HG03354 (cell line): ENCODE measurements around the gene TNIP2.
A peak's percentile ranks its signal among the peaks of the same experiment; 100 is the strongest.

Experiments used
- ATAC-seq: cut with Tn5 transposase; IDR thresholded peaks from one replicate; pipeline ENCODE4 v1.9.1; 2021; ENCODE audit warnings: mild to moderate bottlenecking; ENCODE audit not compliant: unreplicated experiment, poor library complexity, severe bottlenecking

Gene TNIP2

GRCh38 chr4:2794486-2795299 lies 38.6 kb upstream of the TNIP2 start:
- no peak for ATAC-seq

GRCh38 chr4:2793586-2794485 lies 37.7 kb upstream of the TNIP2 start:
- no peak for ATAC-seq

DNA sequence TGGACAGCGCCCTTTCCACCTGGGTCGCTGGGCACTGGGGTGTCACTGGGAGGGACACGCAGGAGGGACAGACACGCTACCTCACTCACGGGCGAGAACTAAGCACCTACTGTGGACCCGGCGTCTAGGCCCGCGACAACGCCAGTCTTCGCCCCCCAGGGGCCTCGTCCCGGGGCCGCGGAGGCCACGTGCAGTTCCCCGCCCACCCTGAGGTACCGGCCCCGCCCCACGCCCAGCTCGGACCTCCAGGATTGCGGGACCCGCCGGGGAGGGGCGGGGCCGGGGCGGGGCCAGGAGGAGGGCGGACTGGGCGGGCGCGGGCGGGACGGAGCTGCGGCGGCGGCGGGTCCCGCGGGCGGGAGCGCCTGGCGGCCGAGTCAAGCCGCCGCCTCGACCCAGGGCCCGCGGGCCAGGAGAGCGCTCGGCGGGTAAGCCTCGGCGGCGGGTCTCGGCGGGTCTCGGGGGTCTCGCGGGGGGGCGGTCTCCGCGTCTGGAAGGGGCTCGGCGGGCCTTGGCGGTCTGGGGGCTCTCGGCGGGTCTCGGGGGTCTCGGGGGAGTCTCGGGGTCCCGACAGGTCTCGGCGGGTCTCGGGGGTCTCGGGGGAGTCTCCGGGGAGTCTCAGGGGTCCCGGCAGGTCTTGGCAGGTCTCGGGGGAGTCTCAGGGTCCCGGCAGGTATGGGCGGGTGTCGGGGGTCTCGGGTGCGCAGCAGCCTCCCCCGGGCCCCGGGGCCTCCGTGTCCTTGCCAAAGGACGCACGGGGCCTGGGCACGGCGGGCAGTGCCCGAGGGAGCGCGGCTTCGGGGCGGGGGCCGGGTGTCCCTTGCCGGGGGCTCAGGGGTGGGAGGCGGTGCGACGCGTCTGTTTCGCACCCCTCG lies 36.8 kb upstream of the TNIP2 start, which contains the start of gene SH3BP2:
SH3BP2 (plus strand) TSS at position 375 of the 875 bp plus-strand sequence. CDS start 27,533 bp downstream, outside the sequence.
- ATAC-seq: no peak

- no peak for ATAC-seq
These were observed 36.2 kb upstream of the TNIP2 start for GRCh38 chr4:2792396-2792710.

DNA sequence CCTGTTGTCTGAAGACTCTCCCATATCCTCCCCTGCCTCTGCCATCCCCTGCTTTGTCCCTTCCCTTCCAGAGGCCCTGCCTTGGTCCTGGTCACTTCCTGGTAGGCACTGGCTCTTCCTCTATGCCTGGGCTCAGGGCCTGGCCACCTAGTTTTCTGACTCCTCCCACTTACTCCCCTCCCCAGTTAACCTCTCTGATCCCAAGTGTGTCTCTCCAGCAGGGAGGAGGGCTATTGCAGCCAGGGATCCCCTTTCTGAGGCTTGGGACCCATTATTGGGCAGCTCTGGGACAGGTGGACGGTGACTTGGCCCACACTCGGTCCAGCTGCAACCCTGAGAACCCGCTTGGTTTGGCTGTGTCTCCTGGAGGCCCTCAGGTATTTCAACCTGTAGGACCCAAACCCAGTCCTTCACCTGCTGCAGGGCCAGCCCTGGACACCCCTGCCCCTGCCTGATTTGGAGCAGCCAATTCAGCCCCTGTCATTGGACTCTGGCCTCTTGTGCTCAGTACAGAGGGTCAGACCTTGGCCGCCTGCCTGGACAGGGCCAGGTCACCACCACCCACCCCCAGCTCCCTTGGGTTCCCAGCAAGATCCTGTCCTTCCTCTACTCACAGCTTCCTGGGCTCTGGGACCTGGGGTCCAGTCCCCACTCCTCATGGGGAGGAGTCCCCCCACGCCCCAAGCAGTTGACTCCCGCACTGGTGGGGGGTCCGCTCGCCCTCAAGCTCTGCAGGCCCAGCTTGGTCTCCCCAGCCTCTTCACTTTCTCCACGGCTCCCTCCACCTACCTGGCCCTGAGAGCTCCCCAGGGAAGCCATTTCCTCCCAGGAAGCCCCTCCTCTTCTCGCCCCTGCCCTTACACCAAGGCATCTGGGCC lies 35.6 kb upstream of the TNIP2 start:
- ATAC-seq: no peak

- ATAC-seq: no peak
These were observed 34.7 kb upstream of the TNIP2 start for GRCh38 chr4:2790583-2791517.

DNA sequence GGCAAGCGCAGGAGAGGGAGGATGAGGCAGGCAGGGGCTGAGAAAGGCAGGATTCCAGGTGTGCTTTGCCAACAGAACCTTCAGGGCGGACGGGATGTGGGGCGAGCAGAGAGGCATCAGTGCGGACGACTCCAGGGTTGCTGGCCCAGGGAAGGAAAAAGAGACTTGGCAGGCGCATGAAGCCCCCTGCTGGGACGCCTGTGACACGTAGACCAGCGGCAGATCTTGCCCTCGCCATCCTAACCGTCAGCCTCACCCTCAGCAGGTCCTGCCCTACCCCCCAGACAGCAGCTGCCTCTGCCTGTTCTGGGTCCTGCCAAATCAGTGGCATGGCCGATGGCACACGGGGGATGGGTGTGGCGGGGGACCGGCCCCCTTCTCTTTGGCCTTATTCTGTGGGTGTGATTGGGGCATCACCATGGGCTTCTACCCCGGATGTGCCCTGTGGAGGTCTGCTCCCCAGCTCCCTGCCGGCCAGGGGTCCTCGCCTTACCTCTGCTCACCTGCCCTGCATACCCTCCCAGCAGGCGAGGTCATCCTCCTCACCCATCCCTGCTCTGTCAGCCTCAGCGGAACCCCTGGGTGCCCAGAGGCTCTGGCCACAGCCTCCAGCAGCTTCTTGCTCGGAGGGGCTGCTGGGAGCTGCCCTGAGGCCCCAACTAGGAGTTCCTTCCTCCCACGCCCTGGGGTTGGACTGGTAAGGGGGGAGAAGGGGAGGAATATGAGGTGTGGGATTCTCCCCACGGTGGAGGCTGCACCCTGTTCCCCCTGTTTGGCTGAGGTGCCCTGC lies 33.9 kb upstream of the TNIP2 start:
- ATAC-seq: no peak

DNA sequence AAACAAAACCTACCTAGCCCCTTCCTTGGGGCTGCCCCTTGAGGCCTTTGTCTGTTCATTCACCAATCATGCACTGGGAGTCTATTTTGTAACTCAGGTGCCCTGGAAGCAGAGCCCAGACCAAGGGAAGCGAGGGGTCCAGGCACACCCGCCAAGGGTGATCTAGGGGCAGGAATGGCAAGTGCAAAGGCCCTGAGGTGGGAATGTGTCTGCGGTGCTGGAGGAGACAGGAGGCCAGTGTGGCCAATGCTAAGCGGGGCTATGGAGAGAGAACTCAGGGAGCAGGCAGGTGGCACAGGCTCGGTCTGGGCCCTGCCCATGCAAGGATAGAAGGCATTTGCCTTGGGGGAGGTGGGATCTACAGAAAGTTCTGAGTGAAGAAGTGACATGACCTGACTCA lies 33.2 kb upstream of the TNIP2 start:
- no peak for ATAC-seq

- no peak for ATAC-seq
These were observed 32.5 kb upstream of the TNIP2 start for GRCh38 chr4:2788532-2789103.

DNA sequence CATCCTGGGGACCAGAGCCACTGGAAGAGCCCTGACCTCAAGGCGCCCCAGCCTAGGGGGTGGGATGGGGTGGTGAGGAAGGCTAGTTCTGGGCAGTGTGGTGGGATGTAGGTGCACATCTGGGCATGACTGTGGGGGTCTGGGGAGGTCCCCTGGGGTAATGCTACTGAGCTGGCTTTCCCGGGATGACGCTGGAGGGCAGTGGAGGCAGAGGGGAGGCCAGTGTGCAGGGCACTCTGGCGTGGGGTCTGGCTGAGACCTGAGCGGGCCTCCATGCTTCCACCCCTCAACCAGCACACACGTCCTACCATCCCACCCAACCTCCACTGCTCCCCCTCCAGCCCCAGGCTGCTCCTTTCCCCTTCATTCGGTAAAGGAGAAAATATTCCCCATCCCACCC lies 32.0 kb upstream of the TNIP2 start:
- no peak for ATAC-seq

- peak; percentile 59 for ATAC-seq
These were observed 31.3 kb upstream of the TNIP2 start for GRCh38 chr4:2787230-2788100.

DNA sequence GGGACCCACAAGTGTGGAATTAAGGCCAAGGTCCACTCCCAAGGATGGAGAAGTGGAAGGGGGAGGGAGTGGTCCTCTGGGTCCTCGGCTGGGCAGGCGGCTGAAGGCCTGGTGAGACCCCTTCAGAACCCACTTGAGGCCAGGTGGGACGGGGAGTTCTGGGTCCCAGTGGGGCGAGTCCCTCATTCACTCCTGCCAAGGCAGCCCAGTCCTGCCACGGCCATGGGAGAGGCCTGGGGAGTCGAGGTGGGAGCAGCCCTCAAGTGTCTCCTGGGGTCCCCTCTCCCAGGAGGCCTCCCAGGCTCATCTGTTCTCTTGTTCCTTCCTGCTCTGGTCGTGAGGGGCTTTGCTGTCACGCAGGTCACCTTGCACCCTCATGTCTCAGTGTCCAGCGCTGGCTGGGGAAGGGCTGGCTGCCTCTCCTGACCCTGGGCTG lies 30.7 kb upstream of the TNIP2 start:
- ATAC-seq: no peak

DNA sequence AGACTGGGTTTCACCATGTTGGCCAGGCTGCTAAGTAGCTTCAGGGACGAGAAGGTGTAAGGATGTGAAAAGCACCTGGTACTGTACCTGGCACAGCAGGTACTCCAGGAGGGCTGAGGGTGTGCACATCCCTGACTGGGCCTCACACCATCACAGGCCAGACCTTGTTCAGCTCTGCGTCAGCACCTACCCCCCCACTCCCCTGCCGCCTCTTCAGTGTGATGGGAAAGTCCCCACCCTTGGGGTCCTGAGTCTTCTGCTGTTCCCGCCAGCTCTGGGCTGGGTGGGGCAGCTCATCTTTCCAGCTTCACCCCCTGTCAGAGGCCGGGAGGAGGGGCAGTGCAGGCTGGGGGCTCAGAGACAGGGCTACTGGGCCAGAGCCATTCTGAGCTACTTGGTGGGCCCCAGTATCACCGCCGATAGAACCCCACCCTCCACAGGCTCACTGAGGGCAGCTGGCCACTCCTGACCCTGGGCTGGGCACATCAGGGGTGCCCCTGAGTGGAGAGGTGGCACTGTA lies 30.1 kb upstream of the TNIP2 start:
- ATAC-seq: no peak

GRCh38 chr4:2785613-2786012 lies 29.5 kb upstream of the TNIP2 start:
- no peak for ATAC-seq

- no peak for ATAC-seq
These were observed 27.7 kb upstream of the TNIP2 start for GRCh38 chr4:2783790-2784189.

DNA sequence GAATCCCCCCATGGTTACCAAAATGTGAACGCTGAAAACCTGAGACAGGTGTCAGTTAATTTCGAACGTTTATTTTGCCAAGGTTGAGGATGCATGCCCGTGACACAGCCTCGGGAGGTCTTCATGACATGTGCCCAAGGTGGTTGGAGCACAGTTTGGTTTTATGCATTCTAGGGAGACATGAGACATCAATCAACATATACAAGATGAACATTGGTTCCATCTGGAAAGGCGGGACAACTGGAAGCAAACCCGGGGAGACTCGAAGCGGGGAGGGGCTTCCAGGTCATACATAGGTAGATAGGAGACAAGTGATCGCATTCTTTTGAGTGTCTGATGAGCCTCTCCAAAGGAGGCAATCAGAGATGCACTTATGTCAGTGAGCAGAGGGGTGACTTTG lies 25.8 kb upstream of the TNIP2 start:
- ATAC-seq: no peak
